Loucy (cell line): ENCODE measurements around the gene HMOX2.

Experiments
- H2AFZ ChIP-seq: fragments of 200-600 bp; sonication (generic); 2 replicates; pipeline ENCODE4 v1.6.0; 2016; ENCODE audit warnings: antibody characterized with exemption, mild to moderate bottlenecking, low read length, moderate library complexity
- H3F3A ChIP-seq: fragments of 200-600 bp; 2 replicates; pipeline ENCODE4 v1.6.0; 2016; ENCODE audit warnings: antibody characterized with exemption, low read depth, mild to moderate bottlenecking
- H3K27me3 ChIP-seq: fragments of 200-600 bp; sonication (generic); 2 replicates; pipeline ENCODE4 v1.6.1; 2014; ENCODE audit warnings: low read length, mild to moderate bottlenecking; ENCODE audit not compliant: insufficient read depth, poor library complexity, severe bottlenecking
- H3K36me3 ChIP-seq: fragments of 200-600 bp; sonication (generic); 2 replicates; pipeline ENCODE4 v1.6.1; 2016; ENCODE audit warnings: low read length; ENCODE audit not compliant: insufficient read depth
- H3K4me1 ChIP-seq: fragments of 200-600 bp; sonication (generic); 2 replicates; pipeline ENCODE4 v1.5.1; 2014; ENCODE audit warnings: low read length, mild to moderate bottlenecking; ENCODE audit not compliant: insufficient read depth, poor library complexity, severe bottlenecking
- H3K4me2 ChIP-seq: fragments of 200-600 bp; sonication (generic); 2 replicates; pipeline ENCODE4 v1.6.0; 2014; ENCODE audit warnings: antibody characterized with exemption, low read length, low read depth, mild to moderate bottlenecking; ENCODE audit not compliant: poor library complexity, severe bottlenecking
- H3K4me3 ChIP-seq: fragments of 200-600 bp; sonication (generic); 2 replicates; pipeline ENCODE4 v1.5.1; 2014; ENCODE audit warnings: low read length, mild to moderate bottlenecking, mixed read lengths; ENCODE audit not compliant: poor library complexity, severe bottlenecking
- H3K79me2 ChIP-seq: fragments of 200-600 bp; sonication (generic); 2 replicates; pipeline ENCODE4 v1.6.1; 2014; ENCODE audit warnings: low read length; ENCODE audit not compliant: insufficient read depth
- H3K9ac ChIP-seq: fragments of 200-600 bp; sonication (generic); 2 replicates; pipeline ENCODE4 v1.6.0; 2014; ENCODE audit warnings: mild to moderate bottlenecking, low read depth, low read length, moderate library complexity; ENCODE audit not compliant: poor library complexity, severe bottlenecking
- H3K9me2 ChIP-seq: fragments of 200-600 bp; sonication (generic); replicated peaks from 2 replicates; pipeline ENCODE4 v1.6.1; 2016; ENCODE audit warnings: low read depth, low read length, mixed read lengths
- H3K9me3 ChIP-seq: fragments of 200-600 bp; sonication (generic); 2 replicates; pipeline ENCODE4 v1.6.1; 2014; ENCODE audit warnings: mild to moderate bottlenecking, antibody characterized with exemption, low read length, low read depth; ENCODE audit not compliant: insufficient read depth
- H4K20me1 ChIP-seq: fragments of 200-600 bp; sonication (generic); 2 replicates; pipeline ENCODE4 v1.6.0; 2014; ENCODE audit warnings: antibody characterized with exemption, low read length, mild to moderate bottlenecking; ENCODE audit not compliant: insufficient read depth, poor library complexity, severe bottlenecking
- EZH2phosphoT487 ChIP-seq: fragments of 200-600 bp; IDR thresholded peaks from 2 replicates; pipeline ENCODE4 v1.6.1; 2018; ENCODE audit warnings: antibody characterized with exemption, mild to moderate bottlenecking, moderate library complexity, borderline replicate concordance
- TF ChIP-seq, protein P1 (sequence below): fragments of 200-600 bp; sonication (generic); conservative IDR thresholded peaks from 2 replicates; pipeline ENCODE4 v1.5.1; 2014; ENCODE audit warnings: mild to moderate bottlenecking, antibody characterized with exemption, low read length

HMOX2 gene

DNA sequence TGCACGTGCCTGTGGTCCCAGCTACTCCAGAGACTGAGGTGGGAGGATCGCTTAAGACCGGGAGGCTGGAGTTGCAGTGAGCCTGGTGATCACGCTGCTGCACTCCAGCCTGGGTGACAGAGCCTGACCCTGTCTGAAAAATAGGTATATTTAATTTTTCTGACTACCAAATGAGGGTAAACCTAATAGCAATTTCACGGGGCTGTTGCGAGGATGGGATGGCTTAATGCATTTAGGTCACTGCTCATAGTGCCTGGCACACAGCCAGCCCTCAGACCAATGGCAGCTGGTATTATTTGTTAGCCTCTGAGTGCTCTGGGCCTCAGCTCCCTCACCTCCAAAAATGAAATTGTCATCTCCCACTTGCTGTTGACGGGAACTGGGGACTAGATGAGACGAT is 68.3 kb downstream of the HMOX2 start:
- H3K4me2 ChIP-seq, result no peak overlapping the region
- H4K20me1 ChIP-seq, result no peaks in the 10 kb centered on the region
- no peaks in the 10 kb centered on the region for H3F3A ChIP-seq
- H3K36me3 ChIP-seq, result no peaks in the 10 kb centered on the region
- no peaks in the 10 kb centered on the region for H3K27me3 ChIP-seq
- no peaks in the 10 kb centered on the region for H3K9me3 ChIP-seq
- no peaks in the 10 kb centered on the region for H3K9me2 ChIP-seq
- no peak overlapping the region for H3K4me3 ChIP-seq
- H3K9ac ChIP-seq, result no peak overlapping the region
- H3K79me2 ChIP-seq, result no peaks in the 10 kb centered on the region
- H3K4me1 ChIP-seq, result no peaks in the 10 kb centered on the region
- H2AFZ ChIP-seq, result no peak overlapping the region
- TF ChIP-seq, protein P1, sequence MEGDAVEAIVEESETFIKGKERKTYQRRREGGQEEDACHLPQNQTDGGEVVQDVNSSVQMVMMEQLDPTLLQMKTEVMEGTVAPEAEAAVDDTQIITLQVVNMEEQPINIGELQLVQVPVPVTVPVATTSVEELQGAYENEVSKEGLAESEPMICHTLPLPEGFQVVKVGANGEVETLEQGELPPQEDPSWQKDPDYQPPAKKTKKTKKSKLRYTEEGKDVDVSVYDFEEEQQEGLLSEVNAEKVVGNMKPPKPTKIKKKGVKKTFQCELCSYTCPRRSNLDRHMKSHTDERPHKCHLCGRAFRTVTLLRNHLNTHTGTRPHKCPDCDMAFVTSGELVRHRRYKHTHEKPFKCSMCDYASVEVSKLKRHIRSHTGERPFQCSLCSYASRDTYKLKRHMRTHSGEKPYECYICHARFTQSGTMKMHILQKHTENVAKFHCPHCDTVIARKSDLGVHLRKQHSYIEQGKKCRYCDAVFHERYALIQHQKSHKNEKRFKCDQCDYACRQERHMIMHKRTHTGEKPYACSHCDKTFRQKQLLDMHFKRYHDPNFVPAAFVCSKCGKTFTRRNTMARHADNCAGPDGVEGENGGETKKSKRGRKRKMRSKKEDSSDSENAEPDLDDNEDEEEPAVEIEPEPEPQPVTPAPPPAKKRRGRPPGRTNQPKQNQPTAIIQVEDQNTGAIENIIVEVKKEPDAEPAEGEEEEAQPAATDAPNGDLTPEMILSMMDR, result no peak
- no peak for TF ChIP-seq EZH2phosphoT487

DNA sequence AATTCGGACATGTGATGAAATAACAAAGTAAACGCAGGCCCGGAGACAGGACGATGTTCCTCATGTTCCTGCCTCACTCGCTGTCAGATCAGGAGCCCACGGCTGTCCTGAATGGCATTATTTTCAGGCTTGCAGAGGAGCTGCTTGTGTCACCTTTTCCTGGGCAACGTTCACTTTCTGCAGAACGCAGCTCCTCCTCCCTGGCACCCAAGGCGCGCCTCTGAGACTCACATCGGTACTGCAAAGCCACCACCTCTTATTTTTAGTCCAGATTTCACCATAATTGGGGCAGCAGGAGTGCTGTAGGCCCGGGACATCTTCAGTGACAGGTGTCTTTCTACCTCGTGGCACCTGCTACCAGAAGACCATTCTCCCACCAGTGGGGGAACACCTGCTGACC is 71.9 kb downstream of the HMOX2 start:
- Histone ChIP-seq H3K27me3 (no peaks in the 10 kb centered on the region), H3K9me2 (no peaks in the 10 kb centered on the region), H3K9ac (no peak overlapping the region), H3K4me3 (no peak overlapping the region), H4K20me1 (no peaks in the 10 kb centered on the region), H3K4me1 (no peaks in the 10 kb centered on the region), H3K36me3 (no peaks in the 10 kb centered on the region), H3K79me2 (no peaks in the 10 kb centered on the region), H3K9me3 (no peaks in the 10 kb centered on the region), H3K4me2 (no peak overlapping the region), H2AFZ (no peak overlapping the region), H3F3A (no peaks in the 10 kb centered on the region)
- TF ChIP-seq, protein P1, result no peak
- TF ChIP-seq EZH2phosphoT487, result no peak

- H2AFZ ChIP-seq, result no peak overlapping the region
- H3K9ac ChIP-seq, result no peak overlapping the region
Measured at GRCh38 chr16:4550591-4550990, 74.4 kb downstream of the HMOX2 start.

More at GRCh38 chr16:4550591-4550990, 74.4 kb downstream of the HMOX2 start:
- H3K4me3 ChIP-seq, result no peak overlapping the region
- H4K20me1 ChIP-seq, result no peaks in the 10 kb centered on the region
- no peaks in the 10 kb centered on the region for H3K27me3 ChIP-seq
- H3K4me2 ChIP-seq, result no peak overlapping the region
- H3K36me3 ChIP-seq, result no peaks in the 10 kb centered on the region
- no peaks in the 10 kb centered on the region for H3K4me1 ChIP-seq
- no peak for TF ChIP-seq EZH2phosphoT487
- TF ChIP-seq, protein P1, result no peak
- H3K9me2 ChIP-seq, result no peaks in the 10 kb centered on the region
- no peaks in the 10 kb centered on the region for H3F3A ChIP-seq
- no peaks in the 10 kb centered on the region for H3K9me3 ChIP-seq
- no peaks in the 10 kb centered on the region for H3K79me2 ChIP-seq
